Cortex of kidney (tissue), 1 donor: ENCODE data around the gene EIF4G1.
"Not testable (repeated sequence)": the region's sequence is repeated elsewhere in the genome, so short reads cannot be mapped to it uniquely, and the experiment has no call there.

Experiments used
- DNase-seq: peaks from one replicate; lab custom pipeline; 2025; lab: John Stamatoyannopoulos, UW

Gene EIF4G1

GRCh38 chr3:184334470-184335158, 20.2 kb downstream of the EIF4G1 start:
- no peak for DNase-seq

DNA sequence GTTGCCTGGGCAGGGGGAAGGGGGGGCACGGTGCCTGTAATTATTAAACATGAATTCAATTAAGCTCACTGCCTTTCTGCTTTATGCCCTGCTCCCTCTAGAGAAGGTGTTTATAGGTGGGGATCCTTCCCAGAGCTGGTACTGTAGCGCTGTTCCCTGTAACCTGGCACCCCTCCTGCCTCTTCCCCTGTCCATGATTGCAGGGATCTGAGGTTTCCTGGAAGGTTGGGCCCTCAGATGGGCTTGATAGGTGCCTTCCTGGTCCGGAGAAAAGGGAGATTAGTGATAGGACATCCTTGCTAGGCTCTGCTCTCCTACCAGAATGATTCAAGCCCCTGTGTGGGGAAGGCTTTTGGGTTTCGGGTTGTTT, 20.9 kb downstream of the EIF4G1 start:
- no peak for DNase-seq

DNA sequence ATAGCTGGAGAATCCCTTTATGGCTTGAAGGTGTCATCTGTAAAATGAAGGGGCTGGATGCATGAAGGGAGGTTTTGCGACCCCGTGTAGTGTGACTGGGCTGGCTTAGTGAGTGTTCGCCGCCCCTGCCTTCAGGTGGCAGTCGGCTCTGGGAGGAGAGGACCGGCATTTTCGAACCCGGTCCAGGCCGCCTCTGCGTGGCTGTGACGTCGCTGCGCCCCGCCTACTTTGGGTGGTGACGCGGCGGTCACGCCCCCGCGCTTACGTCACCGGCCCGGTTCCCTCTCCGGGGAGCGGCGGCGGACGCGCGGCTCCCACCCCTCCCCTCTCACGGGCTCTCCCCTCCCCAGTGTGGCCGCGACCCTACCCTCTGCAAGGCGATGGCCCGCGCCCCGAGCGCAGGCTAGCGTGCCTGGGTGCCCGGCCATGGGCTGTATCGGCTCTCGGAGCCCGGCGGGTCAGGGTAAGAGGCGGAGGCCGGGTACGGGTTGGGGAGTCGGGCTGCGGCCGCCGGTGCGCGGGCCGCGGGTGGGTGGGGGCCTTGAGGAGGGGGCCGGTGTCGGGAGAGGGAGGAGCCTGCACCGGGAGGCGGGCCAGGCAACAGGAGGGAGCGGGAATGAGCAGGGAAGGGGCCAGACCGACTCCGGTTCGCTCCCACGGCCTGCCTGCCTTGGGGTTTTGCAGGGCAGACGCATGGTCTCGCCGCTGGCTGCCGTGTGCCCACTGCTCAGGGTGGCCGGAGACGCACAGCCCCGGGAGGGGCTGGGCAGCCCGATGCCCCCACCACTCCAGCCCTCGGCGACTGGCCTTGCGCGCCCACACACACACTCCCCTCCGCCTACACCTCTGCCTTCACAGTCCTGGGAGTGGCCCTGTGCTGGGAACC, 21.5 kb downstream of the EIF4G1 start:
- no peak for DNase-seq

DNA sequence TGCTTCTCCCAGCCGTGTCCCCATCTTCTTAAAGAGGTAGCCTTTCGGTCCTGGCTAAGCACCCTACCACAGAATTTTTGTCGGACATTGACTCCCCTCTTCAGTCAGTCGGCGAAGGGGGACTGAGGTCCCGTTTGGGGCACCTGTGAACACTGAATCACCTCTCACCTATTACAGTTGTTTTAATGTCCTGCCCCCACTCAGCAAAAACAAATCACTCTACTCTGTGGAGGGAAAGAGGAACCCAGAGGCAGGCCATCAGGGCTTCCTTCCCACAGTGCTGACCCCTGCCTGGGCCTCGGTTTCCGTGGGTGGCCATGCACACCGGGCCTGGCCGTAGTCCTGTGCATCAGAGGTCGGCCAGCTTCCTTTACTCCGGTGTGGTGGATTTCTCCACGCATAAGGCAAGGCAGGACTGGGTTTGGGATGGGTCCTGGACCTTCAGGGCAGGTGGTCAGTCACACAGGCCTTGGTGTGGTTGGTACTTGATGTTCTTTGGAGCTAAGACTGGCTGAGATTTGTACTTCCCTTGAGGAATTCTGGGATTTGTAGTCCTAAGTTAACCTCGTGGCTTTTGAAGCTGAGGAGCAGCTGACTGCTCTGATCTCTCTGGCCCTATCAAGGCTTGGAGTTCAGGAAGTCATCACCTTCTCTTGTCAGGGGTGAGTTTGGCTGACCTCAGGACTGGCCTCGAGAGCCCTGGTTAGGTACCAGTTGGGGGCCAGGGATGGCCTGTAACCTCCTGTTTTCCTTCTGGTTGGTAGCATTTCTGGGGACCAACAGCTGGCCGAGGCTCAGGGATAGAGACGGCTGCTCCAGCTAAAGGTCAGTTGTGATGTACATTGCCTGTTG, 22.4 kb downstream of the EIF4G1 start:
- no peak for DNase-seq

GRCh38 chr3:184337399-184337714, 23.0 kb downstream of the EIF4G1 start, which contains the start of gene FAM131A:
Gene FAM131A (plus strand): TSS chr3:184337600. CDS start chr3:184337631, 31 bp downstream.
- DNase-seq, result no peak

GRCh38 chr3:184337981-184338380, 23.6 kb downstream of the EIF4G1 start:
- DNase-seq, result no peak

DNA sequence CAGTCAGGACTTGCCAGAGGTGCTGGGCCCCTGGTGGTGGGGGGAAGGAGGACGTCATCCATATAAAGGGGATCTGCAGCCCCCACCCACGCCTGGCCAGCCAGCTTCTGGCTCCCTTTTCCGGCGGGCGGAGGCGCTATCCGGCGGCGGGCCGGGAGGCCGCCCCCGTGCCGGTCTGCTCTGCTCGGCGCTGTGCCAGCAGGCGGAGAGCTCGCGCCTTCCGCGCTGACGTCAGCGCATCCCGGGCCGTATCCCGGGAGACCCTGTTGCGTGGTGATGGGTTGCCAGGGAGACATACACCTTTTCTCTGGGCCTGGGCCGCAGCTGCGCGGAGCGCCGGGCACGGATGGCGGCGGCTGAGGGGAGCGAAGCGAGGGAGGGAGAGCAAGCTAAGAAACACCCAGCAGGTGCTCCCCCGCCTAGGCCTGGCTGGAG, 24.1 kb downstream of the EIF4G1 start:
- DNase-seq, result no peak

- DNase-seq, result no peak
Measured at GRCh38 chr3:184339001-184339400, 24.6 kb downstream of the EIF4G1 start.

DNA sequence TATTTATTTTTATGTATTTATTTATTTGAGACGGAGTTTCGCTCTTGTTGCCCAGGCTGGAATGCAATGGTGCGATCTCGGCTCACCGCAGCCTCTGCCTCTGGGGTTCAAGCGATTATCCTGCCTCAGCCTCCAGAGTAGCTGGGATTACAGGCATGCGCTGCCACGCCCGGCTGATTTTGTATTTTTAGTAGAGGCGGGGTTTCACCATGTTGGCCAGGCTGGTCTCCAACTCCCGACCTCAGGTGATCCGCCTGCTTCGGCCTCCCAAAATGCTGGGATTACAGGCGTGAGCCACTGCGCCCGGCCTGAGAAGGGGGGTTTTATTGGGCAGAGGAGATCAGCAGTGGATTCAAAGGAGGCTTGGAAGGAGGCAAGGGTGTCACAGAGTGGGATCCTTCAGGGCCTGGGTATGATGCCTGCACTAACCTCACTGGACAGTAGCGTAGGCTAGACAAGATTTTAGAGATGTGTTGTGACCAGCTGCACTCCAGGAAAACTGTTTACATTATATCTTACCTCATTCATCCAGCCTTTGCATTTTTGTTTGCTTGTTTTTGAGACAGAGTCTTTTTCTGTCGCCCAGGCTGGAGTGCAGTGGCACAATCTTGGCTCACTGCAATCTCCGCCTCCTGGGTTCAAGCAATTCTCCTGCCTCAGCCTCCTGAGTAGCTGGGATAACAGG, 25.2 kb downstream of the EIF4G1 start:
- not testable (repeated sequence) for DNase-seq

GRCh38 chr3:184341925-184342324, 27.5 kb downstream of the EIF4G1 start:
- DNase-seq, result no peak

GRCh38 chr3:184343200-184343876, 28.9 kb downstream of the EIF4G1 start:
- no peak for DNase-seq

GRCh38 chr3:184344579-184345316, 30.3 kb downstream of the EIF4G1 start:
- no peak for DNase-seq

DNA sequence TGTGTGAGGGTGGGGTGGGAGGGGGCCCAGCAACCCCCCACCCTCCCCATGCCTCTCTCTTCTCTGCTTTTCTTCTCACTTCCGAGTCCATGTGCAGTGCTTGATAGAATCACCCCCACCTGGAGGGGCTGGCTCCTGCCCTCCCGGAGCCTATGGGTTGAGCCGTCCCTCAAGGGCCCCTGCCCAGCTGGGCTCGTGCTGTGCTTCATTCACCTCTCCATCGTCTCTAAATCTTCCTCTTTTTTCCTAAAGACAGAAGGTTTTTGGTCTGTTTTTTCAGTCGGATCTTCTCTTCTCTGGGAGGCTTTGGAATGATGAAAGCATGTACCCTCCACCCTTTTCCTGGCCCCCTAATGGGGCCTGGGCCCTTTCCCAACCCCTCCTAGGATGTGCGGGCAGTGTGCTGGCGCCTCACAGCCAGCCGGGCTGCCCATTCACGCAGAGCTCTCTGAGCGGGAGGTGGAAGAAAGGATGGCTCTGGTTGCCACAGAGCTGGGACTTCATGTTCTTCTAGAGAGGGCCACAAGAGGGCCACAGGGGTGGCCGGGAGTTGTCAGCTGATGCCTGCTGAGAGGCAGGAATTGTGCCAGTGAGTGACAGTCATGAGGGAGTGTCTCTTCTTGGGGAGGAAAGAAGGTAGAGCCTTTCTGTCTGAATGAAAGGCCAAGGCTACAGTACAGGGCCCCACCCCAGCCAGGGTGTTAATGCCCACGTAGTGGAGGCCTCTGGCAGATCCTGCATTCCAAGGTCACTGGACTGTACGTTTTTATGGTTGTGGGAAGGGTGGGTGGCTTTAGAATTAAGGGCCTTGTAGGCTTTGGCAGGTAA, 31.1 kb downstream of the EIF4G1 start:
- DNase-seq, result no peak

- DNase-seq, result no peak
Measured at GRCh38 chr3:184346480-184347190, 32.2 kb downstream of the EIF4G1 start.

DNA sequence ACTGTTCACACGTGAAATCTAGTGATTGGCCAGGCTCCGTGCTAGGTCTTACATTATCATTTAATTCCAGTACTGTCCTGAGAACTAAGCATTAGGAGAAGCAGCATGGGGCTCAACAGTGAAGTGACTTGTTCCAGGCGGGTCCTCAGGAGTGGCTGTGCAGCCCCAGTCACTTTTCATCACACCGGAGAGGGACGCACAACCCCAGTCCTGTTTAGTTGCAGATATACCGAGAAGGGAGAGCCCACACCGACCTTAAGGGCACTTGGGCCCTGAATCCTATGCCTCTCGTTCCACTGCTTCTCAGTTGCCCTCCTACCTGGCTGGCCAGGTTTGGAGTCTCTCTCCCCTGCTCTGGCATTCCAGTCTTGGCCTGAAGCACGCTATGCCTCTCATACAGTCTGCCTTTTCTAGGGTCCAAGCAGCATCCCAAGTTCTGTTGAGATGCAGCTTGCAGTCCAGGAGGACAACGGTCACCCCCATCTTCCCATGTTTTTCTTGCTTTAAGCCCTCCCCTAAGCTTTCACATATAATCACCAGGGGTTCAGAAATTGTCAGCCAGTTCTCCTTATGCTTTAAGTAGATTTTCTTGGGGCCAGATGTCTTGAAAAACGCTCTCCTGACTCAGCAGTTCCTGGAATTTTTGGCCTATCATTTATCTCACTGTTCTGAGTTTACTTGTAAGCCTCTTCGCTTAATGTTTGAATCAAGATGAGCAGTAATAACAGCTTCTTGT, 33.1 kb downstream of the EIF4G1 start:
- DNase-seq, result no peak

DNA sequence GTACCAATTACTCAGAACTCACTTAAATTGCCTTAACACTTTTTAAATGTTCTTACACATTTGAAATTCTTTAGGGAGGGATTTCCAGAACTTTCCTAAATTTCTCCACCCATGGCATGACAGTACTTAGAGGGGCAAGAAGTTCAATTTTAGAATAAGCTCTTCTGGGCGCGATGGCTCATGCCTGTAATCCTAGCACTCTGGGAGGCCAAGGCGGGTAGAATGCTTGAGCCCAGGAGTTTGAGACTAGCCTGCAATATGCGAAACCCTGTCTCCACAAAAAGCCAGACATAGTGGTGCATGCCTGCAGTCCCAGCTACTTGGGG, 33.6 kb downstream of the EIF4G1 start:
- no peak for DNase-seq

- no peak for DNase-seq
Measured at GRCh38 chr3:184349563-184350470, 35.4 kb downstream of the EIF4G1 start.
